ENCODE measurements around the gene HIPK4.

DNA sequence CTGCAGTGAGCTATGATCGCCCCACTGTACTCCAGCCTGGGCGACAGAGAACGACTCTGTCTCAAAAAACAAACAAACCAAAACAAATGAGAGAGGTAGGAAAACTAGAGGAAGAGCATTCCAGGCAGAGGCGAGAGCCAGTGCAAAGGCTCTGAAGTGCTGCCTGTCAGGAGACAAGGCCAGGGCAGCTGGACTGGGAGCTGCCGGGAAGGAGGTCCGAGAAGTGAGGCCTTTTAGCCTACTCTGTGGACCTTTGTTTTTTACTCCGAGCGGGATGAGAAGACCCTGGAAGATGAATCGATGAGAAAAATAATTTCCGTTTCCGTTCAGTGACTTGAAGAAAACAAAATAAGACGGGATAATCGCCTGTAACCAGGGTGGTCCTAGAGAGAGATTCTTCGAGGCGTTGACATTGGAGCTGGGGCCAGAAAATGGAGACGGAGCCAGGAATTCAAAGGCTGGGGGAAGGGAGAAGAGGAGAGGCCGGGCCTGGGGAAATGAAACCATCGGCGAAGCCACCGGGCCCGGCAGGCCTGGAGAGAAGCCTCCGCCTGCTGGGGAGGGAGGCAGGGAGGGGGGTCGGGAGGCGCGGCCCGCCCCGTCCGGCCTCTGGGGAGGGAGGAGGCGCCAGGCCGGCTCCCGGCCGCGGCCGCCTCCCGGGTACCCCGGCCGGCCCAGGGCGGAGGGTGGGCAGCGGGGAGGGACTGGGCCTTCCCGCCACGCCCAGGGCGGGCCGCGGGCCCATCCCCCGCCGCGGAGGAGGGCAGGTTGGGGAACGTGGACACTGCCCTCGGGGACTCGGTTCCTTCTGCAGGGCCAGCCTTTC, 43.6 kb upstream of the HIPK4 start:
- TF ChIP-seq, protein P1, sequence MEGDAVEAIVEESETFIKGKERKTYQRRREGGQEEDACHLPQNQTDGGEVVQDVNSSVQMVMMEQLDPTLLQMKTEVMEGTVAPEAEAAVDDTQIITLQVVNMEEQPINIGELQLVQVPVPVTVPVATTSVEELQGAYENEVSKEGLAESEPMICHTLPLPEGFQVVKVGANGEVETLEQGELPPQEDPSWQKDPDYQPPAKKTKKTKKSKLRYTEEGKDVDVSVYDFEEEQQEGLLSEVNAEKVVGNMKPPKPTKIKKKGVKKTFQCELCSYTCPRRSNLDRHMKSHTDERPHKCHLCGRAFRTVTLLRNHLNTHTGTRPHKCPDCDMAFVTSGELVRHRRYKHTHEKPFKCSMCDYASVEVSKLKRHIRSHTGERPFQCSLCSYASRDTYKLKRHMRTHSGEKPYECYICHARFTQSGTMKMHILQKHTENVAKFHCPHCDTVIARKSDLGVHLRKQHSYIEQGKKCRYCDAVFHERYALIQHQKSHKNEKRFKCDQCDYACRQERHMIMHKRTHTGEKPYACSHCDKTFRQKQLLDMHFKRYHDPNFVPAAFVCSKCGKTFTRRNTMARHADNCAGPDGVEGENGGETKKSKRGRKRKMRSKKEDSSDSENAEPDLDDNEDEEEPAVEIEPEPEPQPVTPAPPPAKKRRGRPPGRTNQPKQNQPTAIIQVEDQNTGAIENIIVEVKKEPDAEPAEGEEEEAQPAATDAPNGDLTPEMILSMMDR (IDR thresholded peaks at IDR 0.05): no peak
- peak; percentile 52 for TF ChIP-seq POLR2A (IDR thresholded peaks at IDR 0.05)

Data from right lobe of liver (tissue), 4 donors.